HK-2 (cell line): ENCODE measurements around the gene TTC7B.

ENCODE experiments used
- DNase-seq: peaks from one replicate; pipeline ENCODE4 v3.0.0-alpha.2; 2018; ENCODE audit not compliant: unreplicated experiment

Gene TTC7B

DNA sequence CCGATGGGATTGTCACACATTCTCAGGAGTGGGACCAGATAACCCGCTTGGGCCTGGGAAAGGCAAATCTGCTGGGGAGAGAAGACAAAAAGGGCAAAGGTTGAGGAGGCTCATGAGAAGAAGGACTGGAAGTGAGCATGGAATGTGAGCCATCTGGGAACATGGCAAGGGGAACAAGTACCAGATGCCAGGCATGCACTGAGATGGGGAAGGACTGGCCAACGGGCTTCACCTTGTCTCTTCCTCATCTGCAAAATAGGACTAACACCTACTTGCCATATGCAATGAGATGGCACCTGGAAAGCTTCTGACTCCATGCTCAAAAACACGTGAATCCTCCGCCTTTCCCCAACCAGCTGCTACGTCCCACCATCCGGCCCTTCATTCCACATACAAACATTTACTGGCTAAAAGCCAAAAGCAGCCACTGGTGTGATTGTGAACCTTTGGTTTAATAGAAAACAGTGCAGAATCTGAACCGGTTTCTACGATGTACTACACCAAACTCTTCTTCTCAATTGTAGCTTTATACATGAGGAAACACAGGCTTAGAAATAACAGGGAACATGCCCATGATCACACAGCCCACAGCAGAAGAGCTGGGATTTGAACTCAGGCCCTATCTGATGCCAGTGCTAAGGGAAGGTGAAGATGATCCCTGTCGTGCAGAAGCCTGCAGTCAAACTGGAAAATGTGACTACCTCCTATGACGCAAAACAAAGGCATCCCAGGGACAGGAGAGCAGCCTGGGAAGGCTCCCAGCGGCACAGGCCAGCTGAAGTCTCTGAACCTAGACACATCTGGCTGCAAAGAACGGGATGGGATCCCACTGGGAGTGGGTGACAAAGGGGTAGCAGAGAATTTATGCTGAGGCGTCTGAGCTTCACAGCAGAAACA, 112.1 kb downstream of the TTC7B start:
- no peak for DNase-seq

DNA sequence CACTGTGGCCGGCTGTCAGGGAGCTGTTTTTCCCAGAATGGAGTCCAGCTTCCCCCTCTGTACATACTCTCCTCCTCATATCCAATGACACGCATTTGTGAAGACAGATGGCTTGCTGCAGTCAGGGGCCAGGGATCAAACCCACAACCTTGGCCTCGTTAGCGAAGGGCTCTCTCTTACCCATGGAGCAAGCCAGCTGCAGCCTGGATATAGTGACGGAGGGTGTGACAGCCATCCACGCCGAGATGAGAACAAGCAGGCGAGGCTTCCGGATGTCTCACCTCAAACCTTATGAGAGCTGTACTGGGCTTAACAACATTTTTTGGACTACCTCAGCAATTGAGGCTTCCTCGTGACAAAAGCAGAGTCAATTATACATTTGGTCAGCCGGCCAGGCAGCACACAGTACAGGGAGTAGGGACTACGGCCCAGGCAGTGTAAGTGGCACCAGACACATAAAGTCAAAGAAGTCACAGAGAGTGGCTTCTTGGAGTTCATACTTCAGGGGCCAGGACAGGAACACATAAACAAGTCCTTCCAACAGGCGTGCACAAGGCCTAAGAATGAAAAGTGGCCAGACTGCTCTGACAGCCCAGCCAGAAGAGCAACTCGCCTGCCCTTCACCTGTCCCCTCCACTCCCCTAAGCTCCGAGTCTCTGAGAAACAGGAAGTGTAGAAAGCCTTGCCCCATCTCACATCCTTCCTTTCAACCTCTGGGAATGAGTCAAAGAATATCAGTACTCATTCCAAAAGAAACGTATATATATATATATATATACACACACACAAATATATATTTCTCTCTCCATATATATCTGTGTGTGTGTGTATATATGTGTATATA, 115.1 kb downstream of the TTC7B start:
- no peak for DNase-seq

DNA sequence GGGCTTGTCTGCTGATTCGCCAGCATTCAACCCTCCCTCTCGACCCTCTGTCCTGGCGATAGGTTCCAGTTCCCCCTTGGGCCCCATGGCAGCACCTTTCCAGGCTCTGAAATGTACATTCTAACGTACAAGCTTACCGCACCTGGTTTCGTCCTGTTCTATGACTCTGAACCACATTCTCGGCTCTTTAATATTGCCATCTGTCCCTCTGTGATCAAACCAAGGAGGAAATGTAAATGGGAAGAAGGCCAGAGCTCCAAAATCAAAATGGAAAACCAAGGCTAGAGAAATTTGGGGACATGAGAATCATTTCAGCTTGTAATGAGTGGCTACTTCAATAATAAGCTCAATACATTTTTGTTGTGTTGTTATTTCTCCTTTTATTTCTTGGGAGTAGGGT, 117.2 kb downstream of the TTC7B start:
- no peak for DNase-seq

DNA sequence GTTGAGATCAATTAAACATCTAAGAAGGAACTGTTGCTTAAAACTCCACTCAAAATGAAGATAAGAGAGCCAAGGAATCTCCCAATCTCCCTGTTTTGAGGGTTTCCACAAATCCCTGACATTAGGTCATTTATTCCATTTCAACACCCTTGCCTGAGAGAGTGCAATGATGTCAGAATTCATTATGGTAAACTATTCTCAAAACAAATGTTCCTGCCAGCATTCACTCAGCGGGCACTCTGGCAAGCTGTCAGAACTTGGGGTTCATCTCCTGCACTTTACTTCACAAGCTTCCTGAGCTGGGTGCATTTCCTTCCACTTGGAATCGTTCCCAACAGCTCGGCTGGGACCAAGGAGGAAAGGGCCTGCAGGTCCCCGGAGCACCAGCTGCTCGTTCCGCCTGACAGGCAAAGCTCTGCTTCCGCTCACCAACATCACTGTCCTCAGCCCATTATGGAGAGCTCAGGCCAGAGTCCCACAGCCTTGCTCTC, 117.8 kb downstream of the TTC7B start:
- DNase-seq, result no peak

DNA sequence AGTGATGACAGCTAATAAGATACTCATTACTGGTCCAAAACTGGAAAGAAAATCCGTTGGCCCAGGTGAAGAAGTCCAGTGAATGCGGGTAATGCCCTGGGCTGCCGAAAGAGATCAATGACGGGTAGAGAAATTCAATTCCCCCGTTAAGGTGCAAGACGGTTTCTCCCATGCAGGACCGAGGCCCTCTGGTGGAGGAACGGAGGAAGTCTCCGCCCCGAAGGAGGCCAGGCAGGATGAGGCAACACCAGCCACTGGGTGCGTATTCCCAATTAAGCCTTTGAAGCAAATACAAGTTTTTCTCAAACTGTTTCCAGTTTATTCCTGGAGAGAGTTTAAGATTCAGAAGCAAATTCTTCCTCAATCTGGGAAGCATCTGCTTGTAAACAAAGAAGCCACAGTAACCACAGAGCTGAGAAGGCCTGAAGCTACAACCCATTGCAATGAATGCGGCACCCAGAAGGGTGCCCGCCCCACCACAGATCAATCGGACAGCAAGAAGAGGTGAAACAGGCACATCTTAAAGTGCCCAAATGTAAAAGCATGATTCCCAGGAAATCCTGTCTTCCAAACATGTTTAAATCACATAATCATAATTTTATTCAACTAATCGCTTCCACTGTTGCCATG, 118.5 kb downstream of the TTC7B start:
- DNase-seq, result peak; percentile 70

GRCh38 chr14:90697132-90697531, 119.1 kb downstream of the TTC7B start:
- no peak for DNase-seq

DNA sequence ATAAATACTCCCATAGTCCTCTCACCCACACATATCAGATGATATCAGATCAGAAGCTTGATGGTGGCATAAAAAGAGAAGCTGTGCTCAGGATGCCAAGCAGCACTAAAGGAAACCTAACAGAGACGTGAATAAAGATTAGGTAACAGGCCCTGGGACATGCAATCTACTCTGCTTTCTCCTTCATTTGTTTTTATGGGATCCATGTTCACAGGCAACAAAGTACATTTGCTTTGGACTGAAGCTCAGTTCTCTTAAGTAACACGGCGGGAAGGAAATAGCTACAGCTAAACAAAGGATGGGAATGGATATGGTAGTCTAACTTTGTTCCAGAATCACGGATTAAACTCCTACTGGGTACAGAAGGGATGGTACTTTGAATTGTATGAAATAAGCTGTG, 119.5 kb downstream of the TTC7B start:
- DNase-seq, result no peak

- no peak for DNase-seq
Observed at GRCh38 chr14:90695997-90696660, 120.1 kb downstream of the TTC7B start.

DNA sequence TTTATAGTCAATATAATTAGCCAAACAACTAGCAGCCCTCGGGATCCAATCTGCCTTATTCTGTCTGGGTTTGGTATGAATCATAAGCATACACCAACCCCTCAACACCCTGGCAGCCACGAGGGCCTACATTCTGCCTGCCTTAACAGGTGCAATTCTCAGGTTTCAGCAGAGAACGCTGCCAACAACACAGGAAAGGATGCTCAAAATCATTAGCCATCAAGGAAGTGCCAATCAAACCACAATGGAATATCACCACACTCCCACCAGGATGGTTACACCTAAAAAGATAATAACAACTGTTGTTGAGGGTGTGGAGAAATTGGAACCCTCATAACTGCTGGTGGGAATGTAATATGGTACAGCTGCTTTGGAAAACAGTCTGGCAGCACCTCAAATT, 122.8 kb downstream of the TTC7B start:
- no peak for DNase-seq

DNA sequence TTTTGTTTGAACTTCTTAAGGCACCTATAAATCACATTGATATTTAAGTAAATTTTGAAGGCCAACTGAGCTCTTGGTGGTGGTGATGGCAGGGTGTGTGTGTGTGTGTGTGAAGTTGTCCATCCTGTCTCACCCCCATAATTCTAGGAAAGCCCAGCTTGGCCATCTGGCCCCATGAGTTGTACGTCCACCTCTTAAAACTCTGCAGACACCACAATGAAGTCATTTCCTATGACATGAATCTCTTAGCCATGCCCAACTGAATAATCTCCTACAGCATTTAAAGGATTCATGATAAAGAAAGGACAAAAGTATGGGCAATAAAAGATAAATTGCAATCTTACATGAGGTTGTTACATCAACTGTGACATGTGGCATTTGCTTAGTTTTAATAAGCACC, 123.4 kb downstream of the TTC7B start:
- DNase-seq, result no peak

- no peak for DNase-seq
Observed at GRCh38 chr14:90692061-90692460, 124.2 kb downstream of the TTC7B start.

DNA sequence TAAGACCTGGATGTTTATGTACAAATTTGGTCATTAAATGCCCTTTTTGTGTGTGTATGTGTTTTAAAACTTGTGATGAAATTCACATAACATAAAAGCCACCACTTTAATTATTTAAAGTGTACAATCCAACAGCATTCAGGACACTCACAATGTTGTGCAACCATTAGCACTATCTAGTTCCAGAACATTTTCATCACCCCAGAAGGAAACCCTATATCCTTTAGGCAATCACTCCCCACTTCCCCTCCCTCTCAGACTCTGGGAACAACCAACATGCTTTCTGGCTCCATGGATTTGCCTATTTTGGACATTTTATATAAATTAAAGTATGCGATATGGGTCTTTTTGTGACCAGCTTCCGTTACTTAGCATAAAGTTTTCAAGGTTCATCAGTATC, 124.6 kb downstream of the TTC7B start:
- no peak for DNase-seq

- DNase-seq, result no peak
Observed at GRCh38 chr14:90687680-90688079, 128.6 kb downstream of the TTC7B start.

DNA sequence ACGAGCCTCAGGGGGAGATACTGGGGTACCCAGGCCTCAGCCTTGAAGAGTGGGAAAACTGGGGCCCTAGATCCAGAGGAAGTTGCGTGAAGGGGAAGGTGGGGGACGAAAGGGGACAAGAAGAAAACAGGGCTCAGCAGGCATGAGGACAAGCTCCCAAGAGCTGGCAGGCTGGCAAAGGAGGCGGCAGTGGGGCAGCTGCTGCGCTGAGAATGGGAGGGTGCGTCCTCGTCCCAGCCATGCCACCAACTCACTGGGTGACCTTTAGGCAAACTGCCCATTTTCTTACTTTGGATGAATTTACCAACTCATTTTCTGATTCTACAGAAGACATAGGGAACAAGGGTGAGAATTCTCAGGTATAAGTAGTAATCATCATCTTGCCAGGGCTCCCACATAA, 133.6 kb downstream of the TTC7B start:
- DNase-seq, result no peak

- DNase-seq, result no peak
Observed at GRCh38 chr14:90681929-90682328, 134.3 kb downstream of the TTC7B start.

GRCh38 chr14:90678846-90679362, 137.3 kb downstream of the TTC7B start:
- no peak for DNase-seq

GRCh38 chr14:90678420-90678819, 137.8 kb downstream of the TTC7B start:
- DNase-seq, result no peak

GRCh38 chr14:90677484-90678050, 138.7 kb downstream of the TTC7B start:
- DNase-seq, result no peak

DNA sequence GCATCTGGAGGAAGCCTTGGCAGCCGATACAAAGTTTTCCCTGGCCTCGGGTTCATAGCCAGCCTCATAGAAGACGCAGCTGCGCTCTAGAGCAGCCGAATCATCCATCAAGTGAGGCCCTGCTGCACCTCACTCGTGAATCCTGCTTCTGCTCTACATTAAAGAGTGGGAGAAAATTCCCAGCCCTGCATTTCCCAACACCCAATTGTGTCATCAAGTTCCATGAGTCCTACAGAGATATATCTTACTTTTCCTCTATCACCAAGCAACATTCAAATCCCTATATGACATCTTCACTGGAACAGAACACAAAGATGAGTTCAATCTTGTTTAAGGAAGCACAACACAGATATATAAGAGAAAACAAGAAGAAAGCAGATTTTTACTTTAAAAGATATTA, 139.3 kb downstream of the TTC7B start:
- DNase-seq, result no peak

DNA sequence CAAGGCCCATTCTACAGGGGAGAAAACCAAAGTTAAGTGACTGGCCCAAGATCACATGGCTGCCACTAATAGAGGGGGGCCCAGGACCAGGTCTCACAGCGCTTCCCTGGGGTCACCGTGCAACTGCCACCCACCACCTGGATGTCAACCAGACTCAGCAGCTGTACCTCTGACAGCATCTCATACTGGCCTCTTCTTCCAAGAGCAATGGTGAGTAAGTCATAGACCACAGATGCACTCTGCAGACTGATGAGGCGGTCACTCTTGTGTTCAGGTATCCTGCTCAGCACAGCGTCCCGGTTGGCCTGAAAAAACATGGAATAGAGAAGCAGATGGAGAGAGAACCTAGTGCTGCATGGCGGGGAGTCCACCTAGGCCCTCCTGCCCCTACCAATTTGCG, 139.9 kb downstream of the TTC7B start:
- DNase-seq, result no peak

DNA sequence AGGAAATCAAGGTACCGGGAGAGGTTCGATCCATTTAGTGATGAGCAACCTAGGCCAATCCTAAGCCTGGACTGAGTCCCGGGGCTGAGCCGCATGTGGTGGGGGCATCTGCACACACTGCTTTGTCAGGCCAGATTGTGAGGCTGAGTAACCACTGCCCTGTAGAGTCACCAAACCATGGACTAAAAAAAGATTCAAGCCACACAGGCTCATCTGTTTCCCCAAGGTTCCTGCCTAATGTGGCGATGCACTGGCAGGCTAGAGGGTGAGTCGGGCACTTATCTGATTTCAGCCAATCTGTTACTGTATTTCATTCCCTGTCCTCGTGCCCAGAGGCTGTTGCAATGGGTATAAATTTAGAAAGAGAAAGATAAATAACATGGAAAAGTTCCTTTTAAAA, 140.8 kb downstream of the TTC7B start:
- peak; percentile 29 for DNase-seq
